ENCODE results near the gene PSG5.
"Not testable (repeated sequence)": the region's sequence is repeated elsewhere in the genome, so short reads cannot be mapped to it uniquely, and the experiment has no call there.

The PSG5 gene

GRCh38 chr19:43219136-43219535 lies 32.8 kb upstream of the PSG5 start:
- not testable (repeated sequence) for H3K4ac ChIP-seq (ENCODE audit: low read depth, low read length); H2BK5ac ChIP-seq (ENCODE audit: low read depth, low read length, poor library complexity); H2BK120ac ChIP-seq (ENCODE audit: insufficient read depth, low read length, poor library complexity); H2BK12ac ChIP-seq (ENCODE audit: low read length); H3K9ac ChIP-seq (ENCODE audit: low read length); H3K27ac ChIP-seq (ENCODE audit: low read depth, low read length); H2AK5ac ChIP-seq (ENCODE audit: low read length); H3K23ac ChIP-seq (ENCODE audit: low read length); H3K18ac ChIP-seq (ENCODE audit: low read length); H3K4me3 ChIP-seq (ENCODE audit: low read depth, low read length); H3K4me1 ChIP-seq (ENCODE audit: control insufficient read depth in 1 of 2, insufficient read depth in 2 of 2, low read length in 2 of 2); H4K8ac ChIP-seq (ENCODE audit: low read depth, low read length); H4K12ac ChIP-seq (ENCODE audit: low read depth, low read length); H3K79me2 ChIP-seq (ENCODE audit: control insufficient read depth, insufficient read depth, low read length, poor library complexity); H4K91ac ChIP-seq (ENCODE audit: low read depth, low read length); H3K4me2 ChIP-seq (ENCODE audit: low read length); H3K79me1 ChIP-seq (ENCODE audit: low read length); H3K14ac ChIP-seq (ENCODE audit: low read length); DNase-seq; H3K36me3 ChIP-seq (ENCODE audit: control insufficient read depth in 1 of 2, insufficient read depth in 2 of 2, low read length in 2 of 2); H3K27me3 ChIP-seq (ENCODE audit: insufficient read depth, low read length); H2AFZ ChIP-seq (ENCODE audit: insufficient read depth, low read length, poor library complexity)
- peaks cover 14% of the 10 kb centered on the region for H3K9me3 ChIP-seq (ENCODE audit: insufficient read depth, low read depth, low read length)
- WGBS (ENCODE audit: extremely low coverage, insufficient coverage, insufficient read length), result no CpG with 5 or more reads among the region's 4 CpGs

- H3K4ac ChIP-seq (ENCODE audit: low read depth, low read length); H3K23ac ChIP-seq (ENCODE audit: low read length); H3K9me3 ChIP-seq (ENCODE audit: insufficient read depth, low read depth, low read length); H3K4me3 ChIP-seq (ENCODE audit: low read depth, low read length); H3K27ac ChIP-seq (ENCODE audit: low read depth, low read length); H3K4me2 ChIP-seq (ENCODE audit: low read length); DNase-seq; H2BK120ac ChIP-seq (ENCODE audit: insufficient read depth, low read length, poor library complexity); H2AK5ac ChIP-seq (ENCODE audit: low read length); H3K18ac ChIP-seq (ENCODE audit: low read length); H3K79me1 ChIP-seq (ENCODE audit: low read length); H4K8ac ChIP-seq (ENCODE audit: low read depth, low read length); H2AFZ ChIP-seq (ENCODE audit: insufficient read depth, low read length, poor library complexity); H3K27me3 ChIP-seq (ENCODE audit: insufficient read depth, low read length); H3K79me2 ChIP-seq (ENCODE audit: control insufficient read depth, insufficient read depth, low read length, poor library complexity); H3K14ac ChIP-seq (ENCODE audit: low read length); H4K12ac ChIP-seq (ENCODE audit: low read depth, low read length); H3K4me1 ChIP-seq (ENCODE audit: control insufficient read depth in 1 of 2, insufficient read depth in 2 of 2, low read length in 2 of 2); H2BK12ac ChIP-seq (ENCODE audit: low read length); H2BK5ac ChIP-seq (ENCODE audit: low read depth, low read length, poor library complexity); H3K9ac ChIP-seq (ENCODE audit: low read length); H3K36me3 ChIP-seq (ENCODE audit: control insufficient read depth in 1 of 2, insufficient read depth in 2 of 2, low read length in 2 of 2); H4K91ac ChIP-seq (ENCODE audit: low read depth, low read length): not testable (repeated sequence)
- WGBS (ENCODE audit: extremely low coverage, insufficient coverage, insufficient read length), result no CpG with 5 or more reads among the region's 2 CpGs
Measured at GRCh38 chr19:43215881-43216280, 29.5 kb upstream of the PSG5 start.

GRCh38 chr19:43207991-43208390 lies 21.7 kb upstream of the PSG5 start:
- Histone ChIP-seq H3K14ac (ENCODE audit: low read length) (no peak overlapping the region), H3K79me1 (ENCODE audit: low read length) (no peaks in the 10 kb centered on the region), H3K4ac (ENCODE audit: low read depth, low read length) (no peak overlapping the region), H4K8ac (ENCODE audit: low read depth, low read length) (no peak overlapping the region), H3K36me3 (ENCODE audit: control insufficient read depth in 1 of 2, insufficient read depth in 2 of 2, low read length in 2 of 2) (no peaks in the 10 kb centered on the region), H3K23ac (ENCODE audit: low read length) (no peak overlapping the region), H4K12ac (ENCODE audit: low read depth, low read length) (no peak overlapping the region), H3K27ac (ENCODE audit: low read depth, low read length) (no peak overlapping the region), H2BK5ac (ENCODE audit: low read depth, low read length, poor library complexity) (no peak overlapping the region), H3K4me2 (ENCODE audit: low read length) (no peak overlapping the region), H2AK5ac (ENCODE audit: low read length) (no peak overlapping the region), H2BK12ac (ENCODE audit: low read length) (no peak overlapping the region), H3K27me3 (ENCODE audit: insufficient read depth, low read length) (no peaks in the 10 kb centered on the region), H2AFZ (ENCODE audit: insufficient read depth, low read length, poor library complexity) (no peak overlapping the region), H3K9me3 (ENCODE audit: insufficient read depth, low read depth, low read length) (peaks cover 20% of the 10 kb centered on the region), H3K18ac (ENCODE audit: low read length) (no peak overlapping the region), H4K91ac (ENCODE audit: low read depth, low read length) (no peak overlapping the region), H3K9ac (ENCODE audit: low read length) (no peak overlapping the region), H2BK120ac (ENCODE audit: insufficient read depth, low read length, poor library complexity) (no peak overlapping the region), H3K4me1 (ENCODE audit: control insufficient read depth in 1 of 2, insufficient read depth in 2 of 2, low read length in 2 of 2) (no peaks in the 10 kb centered on the region), H3K4me3 (ENCODE audit: low read depth, low read length) (no peak overlapping the region), H3K79me2 (ENCODE audit: control insufficient read depth, insufficient read depth, low read length, poor library complexity) (no peaks in the 10 kb centered on the region)
- no peak for DNase-seq
- no CpG with 5 or more reads among the region's 4 CpGs for WGBS (ENCODE audit: extremely low coverage, insufficient coverage, insufficient read length)

- not testable (repeated sequence) for H3K4me3 ChIP-seq (ENCODE audit: low read depth, low read length); H3K4me1 ChIP-seq (ENCODE audit: control insufficient read depth in 1 of 2, insufficient read depth in 2 of 2, low read length in 2 of 2); H3K18ac ChIP-seq (ENCODE audit: low read length); H2BK5ac ChIP-seq (ENCODE audit: low read depth, low read length, poor library complexity); H2BK120ac ChIP-seq (ENCODE audit: insufficient read depth, low read length, poor library complexity); H4K8ac ChIP-seq (ENCODE audit: low read depth, low read length); DNase-seq; H4K12ac ChIP-seq (ENCODE audit: low read depth, low read length); H3K4me2 ChIP-seq (ENCODE audit: low read length); H4K91ac ChIP-seq (ENCODE audit: low read depth, low read length); H3K27ac ChIP-seq (ENCODE audit: low read depth, low read length); H3K14ac ChIP-seq (ENCODE audit: low read length); H2AFZ ChIP-seq (ENCODE audit: insufficient read depth, low read length, poor library complexity); H3K23ac ChIP-seq (ENCODE audit: low read length); H2AK5ac ChIP-seq (ENCODE audit: low read length); H3K36me3 ChIP-seq (ENCODE audit: control insufficient read depth in 1 of 2, insufficient read depth in 2 of 2, low read length in 2 of 2); H2BK12ac ChIP-seq (ENCODE audit: low read length); H3K79me2 ChIP-seq (ENCODE audit: control insufficient read depth, insufficient read depth, low read length, poor library complexity); H3K9ac ChIP-seq (ENCODE audit: low read length); H3K79me1 ChIP-seq (ENCODE audit: low read length); H3K27me3 ChIP-seq (ENCODE audit: insufficient read depth, low read length); H3K4ac ChIP-seq (ENCODE audit: low read depth, low read length)
- peaks cover 20% of the 10 kb centered on the region for H3K9me3 ChIP-seq (ENCODE audit: insufficient read depth, low read depth, low read length)
- WGBS (ENCODE audit: extremely low coverage, insufficient coverage, insufficient read length), result no CpG with 5 or more reads among the region's 8 CpGs
Measured at GRCh38 chr19:43207174-43207573, 20.8 kb upstream of the PSG5 start.
